GM18867 (cell line): ENCODE data around the gene IHH.

Experiments
- ATAC-seq: cut with Tn5 transposase; IDR thresholded peaks from one replicate; pipeline ENCODE4 v1.9.1; 2021; ENCODE audit warnings: mild to moderate bottlenecking, moderate library complexity; ENCODE audit not compliant: unreplicated experiment

Gene IHH

DNA sequence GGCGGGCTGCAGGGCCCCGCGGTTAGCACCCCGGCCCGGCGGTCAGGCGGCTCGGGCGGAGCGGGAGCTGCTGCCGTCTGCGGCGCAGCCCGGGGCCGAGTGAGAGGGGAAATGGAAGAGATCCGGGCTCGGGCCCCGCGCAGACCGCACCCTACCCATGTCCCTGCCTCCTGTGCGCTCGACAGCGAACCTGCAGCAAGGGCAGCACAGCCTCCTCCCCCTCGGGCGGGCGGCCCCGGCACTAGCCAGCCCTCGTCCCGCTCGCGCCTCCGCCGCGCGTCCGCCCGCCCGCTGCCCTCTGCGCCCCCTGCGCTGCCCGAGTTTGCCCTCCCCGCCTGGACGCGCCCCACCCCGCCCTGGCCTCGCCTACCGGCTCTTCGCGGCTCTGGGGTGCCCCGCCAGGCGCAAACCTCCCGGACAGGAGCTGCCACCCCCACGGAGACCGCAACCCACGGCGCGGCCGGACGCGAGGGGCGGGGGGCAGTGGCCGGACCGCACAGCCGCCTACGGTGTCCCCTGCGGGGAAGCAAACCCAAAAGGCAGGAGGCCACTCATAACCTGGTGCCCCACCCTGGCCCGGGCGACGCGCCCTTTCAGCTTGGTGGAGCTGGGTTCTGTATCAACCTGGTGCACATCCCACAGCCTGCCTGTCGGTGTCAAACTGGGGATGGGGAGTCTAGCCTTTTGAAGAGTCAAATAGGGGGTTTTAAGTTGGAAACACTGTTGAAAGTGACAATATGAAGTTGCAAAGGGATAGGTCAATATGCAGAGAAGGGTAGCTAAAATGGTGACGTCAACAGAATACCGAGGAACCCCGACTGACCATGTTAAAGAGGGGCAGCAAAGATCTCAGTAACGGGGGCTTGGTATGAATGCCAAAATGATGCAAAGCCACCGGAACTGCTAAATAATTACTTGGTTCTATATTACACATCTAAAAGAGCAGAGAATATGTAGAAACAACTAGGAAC is at the start of gene IHH:
Gene IHH (minus strand): TSS at position 101 of the 971 bp plus-strand sequence. CDS start 454 bp downstream, outside the sequence.
- ATAC-seq, result no peak

DNA sequence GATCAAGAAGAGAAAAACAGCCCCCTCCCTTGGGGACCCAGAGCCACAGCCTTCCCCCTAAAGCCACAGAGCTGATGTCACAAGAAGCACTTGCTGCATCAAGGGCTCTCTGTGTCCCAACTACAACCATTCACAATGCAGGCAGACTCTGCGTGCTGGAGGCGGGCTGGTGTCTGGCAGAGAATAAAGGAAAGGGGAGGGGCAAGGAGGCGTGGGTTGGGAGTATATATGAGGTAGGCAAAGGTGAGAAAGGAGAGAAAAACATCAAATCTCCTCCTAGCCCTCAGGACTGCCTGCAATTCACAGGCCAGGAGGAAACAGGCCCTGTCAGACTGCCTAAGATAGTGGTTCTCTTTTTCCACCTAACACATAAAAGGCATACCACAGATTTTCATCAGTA is 48.8 kb upstream of the IHH start:
- no peak for ATAC-seq

DNA sequence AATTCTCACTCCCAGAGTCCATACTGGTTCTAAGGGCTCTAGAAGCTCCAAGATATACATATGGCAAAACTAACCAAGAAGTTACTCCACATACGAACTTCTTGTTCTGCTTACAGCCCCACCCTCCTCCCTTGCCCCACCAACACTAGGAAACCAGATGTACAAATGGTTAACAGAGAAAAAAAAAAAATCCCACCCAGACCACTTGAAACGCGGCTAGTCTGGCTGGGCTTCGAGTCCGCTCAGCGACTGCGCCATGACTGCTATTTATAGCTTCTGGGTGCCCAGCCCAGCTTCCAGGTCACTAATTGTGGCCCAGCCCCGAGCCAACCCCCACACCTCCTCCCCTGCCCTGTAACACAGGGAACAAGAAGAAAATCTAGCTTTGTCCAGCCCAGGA is 47.0 kb upstream of the IHH start:
- no peak for ATAC-seq

DNA sequence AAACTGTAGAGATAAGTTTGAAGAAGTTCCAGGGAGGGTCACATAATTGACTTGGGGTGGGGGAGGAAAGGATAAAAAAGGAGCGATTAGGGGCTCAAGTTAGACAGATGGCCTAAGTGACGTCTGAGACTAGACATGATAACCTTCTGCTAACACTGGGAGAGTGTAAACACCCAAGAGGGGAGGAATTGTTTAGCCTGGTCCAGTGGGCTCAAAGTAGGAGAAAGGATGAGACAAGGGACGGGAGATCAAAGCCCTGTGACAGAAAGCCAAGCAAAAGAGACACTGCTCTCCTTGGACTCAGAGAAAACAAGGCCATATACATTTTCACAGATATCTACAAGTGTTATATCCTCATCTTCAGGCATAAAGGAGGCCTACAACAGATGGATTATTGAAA is 45.5 kb upstream of the IHH start:
- no peak for ATAC-seq

DNA sequence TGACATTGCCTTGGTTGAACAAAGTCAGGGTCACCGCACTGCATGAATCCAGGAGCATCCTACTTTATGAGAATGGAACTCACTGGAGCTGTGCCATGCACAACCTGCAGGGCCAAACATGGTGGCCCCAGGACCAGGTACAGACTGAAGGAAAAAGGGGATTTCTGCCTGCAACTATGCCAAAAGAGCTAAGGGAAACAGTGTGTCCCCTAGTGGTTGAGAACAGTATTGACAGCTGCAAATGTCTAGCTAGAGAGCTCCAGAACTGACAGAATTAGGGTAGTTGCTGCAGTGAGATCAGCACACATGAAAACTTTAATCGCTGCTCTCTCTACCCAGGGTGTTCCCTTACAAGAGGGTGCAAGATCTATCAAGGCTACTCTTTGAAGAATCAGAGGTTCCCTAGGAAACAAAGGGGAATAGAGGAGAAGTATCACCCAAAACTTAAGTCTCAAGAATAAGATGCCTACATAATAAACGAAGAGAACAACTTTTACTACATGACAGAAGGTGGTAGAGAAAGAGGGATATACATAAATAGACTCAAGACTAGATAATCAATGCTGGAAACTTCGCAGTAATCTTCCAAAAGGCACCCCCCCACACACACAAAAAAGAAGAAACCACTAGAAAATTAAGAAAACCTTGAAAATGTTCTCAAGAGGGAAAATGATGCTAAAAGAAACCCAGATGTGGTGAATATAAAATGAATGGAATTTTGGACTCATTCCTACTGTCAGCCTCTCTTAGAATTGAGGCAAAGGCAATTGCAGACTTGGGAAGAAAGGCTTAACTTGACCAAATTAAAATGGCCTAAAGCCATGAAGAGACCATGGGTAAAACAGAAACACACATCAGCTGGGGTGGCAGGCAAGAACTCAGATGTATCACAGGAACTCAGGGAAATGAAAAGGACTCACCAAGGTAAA is 43.6 kb upstream of the IHH start:
- ATAC-seq, result no peak

DNA sequence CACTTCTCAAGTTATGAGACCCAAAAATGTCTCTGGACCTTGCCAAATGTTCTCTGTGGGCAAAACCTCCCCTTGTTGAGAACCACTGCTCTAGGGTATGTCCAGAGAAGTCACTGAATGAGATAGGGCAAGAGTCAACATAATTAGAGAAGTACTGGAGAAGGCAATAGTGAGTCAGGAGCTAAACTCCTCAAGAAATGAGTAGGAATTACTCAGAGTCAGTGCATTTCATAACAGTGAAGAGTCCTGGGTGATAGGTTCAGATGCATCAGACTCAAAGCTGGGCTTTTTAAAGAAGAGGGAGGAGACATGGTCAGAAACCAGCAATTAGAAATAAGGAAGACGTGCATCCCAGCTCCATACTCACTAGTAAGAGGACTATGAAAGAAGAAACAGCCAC is 38.6 kb upstream of the IHH start:
- ATAC-seq, result no peak

DNA sequence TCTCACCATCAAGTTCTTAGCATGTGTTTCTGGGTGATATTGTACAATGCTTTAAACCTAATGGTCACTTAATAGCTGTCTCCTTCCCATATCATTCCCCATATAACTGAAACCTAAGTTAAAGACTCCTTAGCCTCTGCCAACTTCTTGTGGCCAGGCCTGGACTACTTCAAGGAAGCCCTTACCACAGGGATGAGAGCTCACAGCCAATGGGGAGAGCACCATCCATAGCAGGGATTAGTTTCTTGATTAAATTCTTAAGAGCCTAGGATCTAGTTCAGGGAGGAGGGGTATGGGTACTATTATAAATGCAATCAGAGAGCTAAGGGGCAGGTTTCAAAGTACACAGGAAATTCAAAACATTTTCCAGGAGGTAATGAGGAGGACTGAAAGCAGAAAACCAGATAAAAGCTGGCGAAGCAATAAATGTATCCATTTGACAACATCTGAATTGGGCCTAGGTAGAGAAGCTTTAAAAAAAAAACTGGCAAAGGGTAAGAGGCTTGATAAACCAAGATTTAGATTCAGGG is 34.8 kb upstream of the IHH start:
- no peak for ATAC-seq

DNA sequence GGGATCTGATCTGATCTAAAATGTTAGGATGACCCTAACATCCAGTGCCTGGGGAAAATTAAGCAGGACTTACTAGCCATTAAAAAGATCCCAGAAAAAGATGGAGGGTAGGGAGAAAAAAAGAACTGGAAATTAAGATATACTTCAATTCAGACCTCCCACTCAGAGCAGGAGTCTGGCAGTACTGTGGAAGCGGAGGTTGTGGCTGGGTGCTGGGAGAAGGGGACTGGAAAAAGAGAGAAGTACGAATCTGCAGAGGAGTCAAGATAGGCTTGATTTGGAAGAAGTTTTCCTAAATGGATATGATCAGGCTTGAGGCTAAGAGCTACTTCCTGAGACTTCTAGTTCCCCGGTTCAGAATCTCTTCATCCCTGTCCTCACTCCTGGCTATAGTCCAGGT is 33.5 kb upstream of the IHH start:
- no peak for ATAC-seq

DNA sequence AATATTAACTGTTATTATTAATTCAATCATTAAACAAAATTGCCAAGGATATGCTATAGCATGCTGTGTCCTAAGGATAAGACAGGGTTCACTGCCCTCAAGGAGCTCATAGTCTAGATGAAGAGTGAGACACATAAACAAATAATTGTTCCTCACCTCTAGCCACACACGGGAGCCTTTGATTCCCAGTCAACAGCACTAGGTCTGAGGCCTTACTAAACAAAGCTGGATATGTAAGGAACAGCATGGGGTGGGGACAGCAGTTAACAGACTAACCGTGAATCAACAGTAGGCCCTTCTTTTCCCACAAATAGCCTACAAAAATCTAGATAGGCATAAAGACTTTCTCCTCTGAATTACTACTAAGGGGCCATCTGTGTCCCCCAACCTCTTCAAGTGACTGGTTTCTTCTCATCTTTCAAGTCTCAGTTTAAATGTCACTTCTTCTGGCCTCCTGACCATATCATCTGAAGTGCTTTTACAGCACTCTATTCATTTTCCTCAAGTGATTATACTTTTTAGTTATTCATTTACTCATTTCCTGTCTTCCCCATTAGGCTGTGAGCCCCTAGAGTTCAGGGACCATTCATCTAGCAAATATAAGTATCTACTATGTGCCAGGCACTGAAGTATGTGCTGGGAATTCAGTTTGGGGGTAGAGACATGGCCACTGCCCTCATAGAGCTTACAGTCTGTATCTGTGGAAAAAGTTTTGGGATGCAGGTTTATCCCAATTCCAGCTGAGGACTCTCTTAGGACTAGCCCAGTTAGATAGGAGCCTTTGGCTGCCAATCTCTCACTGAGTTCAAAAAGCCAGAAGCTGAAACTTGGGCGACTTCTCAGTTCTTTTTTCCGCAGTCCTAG is 29.9 kb upstream of the IHH start:
- ATAC-seq, result no peak

DNA sequence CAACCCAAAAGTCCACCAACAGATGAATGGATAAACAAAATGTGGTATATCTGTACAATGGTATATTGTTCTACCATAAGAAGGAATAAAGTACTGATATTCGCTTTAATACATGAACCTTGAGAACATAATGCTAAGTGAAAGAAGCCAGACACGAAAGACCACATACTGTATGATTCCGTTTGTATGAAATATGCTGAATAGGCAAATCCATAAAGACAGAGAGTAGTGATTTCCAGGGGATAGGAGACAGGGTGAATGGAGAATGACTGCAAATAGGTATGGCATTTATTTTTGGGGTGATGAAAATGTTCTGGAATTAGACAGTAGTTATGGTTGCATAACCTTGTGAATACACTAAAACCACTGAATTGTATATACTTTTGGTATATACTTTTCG is 28.6 kb upstream of the IHH start:
- no peak for ATAC-seq

DNA sequence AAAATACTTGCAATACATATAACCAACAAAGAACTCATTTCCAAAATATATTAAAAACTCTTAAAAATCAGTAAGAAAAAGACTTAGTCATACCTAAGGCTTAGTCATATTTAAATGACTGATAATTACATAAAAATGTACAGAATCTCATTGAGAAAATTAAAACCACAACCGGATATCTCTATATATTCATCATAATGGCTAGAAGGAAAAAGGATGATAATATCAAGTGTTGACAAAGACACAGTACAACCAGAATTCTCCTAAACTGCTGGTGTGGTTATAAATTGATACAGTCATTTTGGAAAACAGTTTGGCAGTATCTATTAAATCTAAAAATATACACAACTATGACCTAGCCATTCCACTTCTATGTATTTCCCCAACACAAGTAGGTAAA is 27.1 kb upstream of the IHH start:
- ATAC-seq, result no peak

DNA sequence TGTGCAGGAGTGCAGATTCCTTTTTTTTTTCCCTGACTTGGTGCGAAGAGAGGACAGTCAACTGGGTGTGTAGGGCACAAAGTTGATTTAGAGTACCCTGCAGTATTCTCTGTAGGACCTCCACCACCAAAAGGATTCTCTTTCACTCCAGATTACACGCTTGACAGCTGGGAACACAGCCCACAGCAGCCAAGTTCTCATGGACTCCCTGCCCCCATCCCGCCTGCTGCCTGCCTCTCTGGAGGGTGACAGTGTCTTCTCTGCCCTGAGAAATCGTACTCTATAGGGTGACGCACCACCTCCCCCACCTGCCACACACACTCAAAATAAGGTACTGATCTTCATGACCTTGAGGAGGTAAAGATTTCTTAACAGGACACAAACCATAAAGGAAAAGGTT is 26.6 kb upstream of the IHH start:
- no peak for ATAC-seq

DNA sequence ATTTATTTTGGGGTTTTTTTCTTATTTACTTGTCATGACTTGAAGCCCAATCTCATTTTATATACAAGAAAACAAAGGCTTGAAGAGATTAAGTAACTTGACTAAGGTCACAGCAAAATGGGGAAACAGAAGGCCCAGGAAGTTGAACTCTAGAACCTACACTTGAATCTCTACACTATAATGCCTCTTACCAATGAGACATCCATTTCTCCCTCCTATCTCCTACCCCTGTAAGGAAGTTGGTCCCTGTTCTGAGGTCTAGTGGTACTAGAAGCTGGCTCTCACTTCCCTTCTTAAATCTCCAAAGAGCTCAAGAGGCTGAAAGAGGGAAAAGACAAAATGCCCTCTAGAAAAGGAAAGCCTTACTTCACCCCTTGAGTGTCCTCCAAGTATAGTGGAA is 25.5 kb upstream of the IHH start:
- ATAC-seq, result no peak

DNA sequence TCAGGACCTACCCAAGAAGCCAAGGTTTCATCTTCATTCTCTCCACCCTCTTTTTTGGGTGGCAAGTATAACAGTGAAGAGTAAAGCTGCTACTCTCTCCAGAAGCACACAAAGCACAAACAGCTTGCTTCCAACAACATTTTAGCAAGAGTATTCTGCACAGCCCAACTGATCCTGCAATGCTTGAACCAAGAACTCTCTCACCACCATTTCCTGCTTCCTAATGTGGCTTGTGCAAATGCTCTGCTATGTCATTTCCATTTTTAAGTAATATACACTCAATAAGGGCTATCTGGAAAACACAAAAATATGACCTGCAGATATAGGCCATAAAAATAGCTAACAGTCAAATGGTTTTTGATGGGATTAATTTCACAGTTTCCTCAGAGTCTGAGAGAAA is 24.1 kb upstream of the IHH start:
- no peak for ATAC-seq

DNA sequence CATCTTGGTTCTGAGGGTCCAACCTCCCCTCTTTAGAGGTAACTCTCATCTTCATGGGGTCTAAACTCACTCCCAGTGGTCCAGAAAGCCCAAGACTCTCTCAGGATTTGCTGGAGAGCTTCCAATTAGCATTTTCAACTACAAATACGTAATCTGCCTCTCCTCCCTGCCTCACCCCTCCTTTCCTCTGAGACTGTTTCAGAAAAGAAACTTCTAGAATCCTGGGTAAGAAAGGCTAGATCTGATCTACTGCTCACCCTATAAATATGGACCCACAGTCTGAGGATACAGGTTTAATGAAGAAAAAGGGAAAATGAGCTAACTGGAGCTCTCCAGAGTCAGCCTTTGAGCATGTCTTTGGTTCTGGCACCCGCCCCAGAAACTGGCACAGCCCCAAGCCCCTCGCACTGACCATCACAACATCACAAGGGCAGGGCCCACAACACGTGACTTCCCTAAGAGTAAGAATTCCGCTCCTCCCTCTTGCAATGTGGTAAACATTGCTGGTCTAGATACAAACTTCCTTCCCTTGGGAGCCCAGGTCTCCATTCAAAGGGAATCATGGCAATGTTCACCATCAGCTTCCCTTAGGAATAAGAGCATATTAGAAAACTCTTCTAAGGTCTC is 21.7 kb upstream of the IHH start:
- ATAC-seq, result no peak

DNA sequence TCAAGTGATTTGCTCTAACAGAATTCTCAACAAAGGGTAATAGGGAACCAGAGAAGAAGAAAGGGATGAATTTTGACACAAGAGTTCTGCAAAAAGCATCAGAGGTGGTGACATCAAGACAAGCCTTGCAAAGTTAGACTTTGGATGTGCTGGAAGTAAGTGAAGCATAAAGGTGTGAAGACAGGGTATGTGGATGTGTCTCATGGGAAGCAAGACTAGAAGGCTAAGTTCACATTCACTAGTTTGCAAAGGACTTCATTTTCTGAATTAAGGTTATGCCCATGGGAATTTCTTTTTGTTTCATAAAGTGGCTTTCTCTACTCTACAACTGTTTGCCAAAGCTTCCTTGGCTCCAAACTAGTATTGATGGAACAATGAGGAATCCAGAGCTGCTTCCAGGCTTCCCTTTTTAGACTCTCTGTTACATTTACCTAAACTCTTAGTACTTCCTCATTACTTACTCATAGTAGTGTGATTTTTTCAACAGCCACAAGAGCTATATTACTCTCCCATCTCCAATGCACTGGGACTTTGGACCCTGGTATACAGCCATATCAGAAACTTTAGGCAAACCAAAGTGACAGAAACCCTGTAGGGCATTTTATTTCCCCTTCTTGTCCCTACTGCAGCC is 21.1 kb upstream of the IHH start:
- no peak for ATAC-seq

DNA sequence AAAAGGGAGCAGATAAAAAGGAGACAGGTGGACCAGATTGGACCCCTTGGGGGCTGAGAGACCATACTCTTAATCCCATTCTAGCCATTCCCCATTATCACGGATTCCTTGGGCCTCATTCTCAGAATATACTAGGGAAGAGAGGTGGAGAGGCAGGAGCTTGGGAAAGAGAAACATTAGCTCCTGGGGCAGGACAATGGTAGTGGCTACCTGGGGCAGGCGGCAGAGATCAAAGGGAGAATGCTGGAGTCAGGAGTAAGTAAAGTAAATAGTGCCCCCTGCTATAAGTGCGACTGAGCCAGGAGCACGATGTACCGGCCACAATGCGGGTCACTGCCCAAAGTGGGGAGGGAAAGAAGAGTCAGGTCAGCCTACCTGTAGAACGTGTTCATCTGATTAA is 20.4 kb upstream of the IHH start:
- no peak for ATAC-seq

DNA sequence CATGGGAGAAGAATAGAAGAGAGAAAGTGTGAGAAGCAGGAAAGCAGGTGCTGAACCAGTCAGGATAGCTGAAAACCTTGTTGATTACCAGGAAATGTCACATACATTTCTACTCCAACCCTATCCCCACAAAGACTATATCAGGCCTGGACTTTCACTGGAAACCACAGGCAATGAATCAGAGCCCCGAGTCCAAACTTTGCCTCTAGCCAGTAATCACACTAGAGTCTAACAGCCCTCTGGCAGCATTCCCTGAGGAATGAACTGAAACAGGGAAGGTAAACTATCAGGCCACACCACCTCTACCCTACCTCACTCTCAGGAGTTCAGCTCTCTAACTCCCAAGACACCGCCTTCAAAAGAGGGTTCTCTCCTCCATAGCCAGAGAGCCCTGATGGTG is 18.7 kb upstream of the IHH start:
- no peak for ATAC-seq

DNA sequence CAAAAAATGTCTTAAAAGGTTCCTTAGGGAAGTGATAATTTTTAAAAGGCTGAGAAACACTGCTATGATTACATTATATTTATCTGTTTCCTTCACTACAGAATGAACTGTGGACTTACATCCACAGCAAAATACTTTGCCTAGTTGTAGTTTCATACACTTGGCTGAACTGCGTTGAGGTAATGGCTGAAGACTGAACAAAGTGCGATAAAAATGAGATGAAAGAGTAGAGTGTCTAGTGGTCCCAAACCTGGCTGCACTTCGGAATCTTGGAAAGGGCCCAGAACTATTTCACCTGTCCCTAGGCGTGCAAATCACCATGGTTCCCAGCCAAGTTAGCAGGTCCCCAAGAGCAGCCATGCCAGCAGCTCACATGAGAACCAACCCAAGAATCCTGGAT is 18.2 kb upstream of the IHH start:
- no peak for ATAC-seq

DNA sequence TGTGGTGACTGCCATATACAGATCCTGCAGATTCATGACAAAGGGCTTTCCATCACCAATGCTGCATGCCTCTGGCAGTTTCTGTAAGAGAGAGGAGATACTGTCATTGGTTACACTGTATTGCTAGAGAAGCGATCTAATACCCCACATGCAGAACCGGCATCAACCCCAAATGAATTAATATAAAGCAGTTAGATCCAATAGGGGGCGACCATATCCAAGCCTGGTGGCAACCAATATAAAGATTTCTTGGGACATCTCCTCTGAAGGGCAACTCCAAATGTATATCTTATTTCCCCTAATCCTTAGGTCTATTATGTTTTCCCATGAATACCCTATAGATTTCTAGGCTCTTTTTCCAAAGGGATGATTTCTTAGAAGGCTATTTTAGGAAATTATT is 17.4 kb upstream of the IHH start:
- no peak for ATAC-seq
